H1 (cell line): ENCODE measurements around the gene INSM1. TPM values are rescaled to one million over a fixed set of nuclear protein-coding genes. Genes with fewer than 3 reads are reported as not detected.

Experiments used
- HDAC2 ChIP-seq, 2 experiments: fragments of 300-600 bp in 1 of 2; sonication (generic) in 1 of 2; IDR thresholded peaks; 2 replicates each; pipeline ENCODE4 v1.6.1; 2011 to 2012; ENCODE audit warnings: low read depth in 2 of 2, low read length in 2 of 2, mild to moderate bottlenecking in 2 of 2, moderate library complexity in 2 of 2, borderline replicate concordance in 1 of 2, inconsistent platforms in 1 of 2
- RBBP5 ChIP-seq: IDR thresholded peaks from 2 replicates; pipeline ENCODE4 v1.7.1; 2012; ENCODE audit warnings: low read depth, mild to moderate bottlenecking, inconsistent platforms, low read length, moderate library complexity, borderline replicate concordance
- TBP ChIP-seq: IDR thresholded peaks from 2 replicates; pipeline ENCODE4 v1.6.1; 2011; ENCODE audit warnings: low read depth, low read length, improper control_type of control experiment
- TCF12 ChIP-seq: IDR thresholded peaks from 2 replicates; pipeline ENCODE4 v1.6.1; 2011; ENCODE audit warnings: low read depth, mild to moderate bottlenecking, low read length
- YY1 ChIP-seq: IDR thresholded peaks from 2 replicates; pipeline ENCODE4 v1.6.1; 2011; ENCODE audit warnings: low read depth, mild to moderate bottlenecking, low read length
- polyA plus RNA-seq, 7 experiments: library from polyadenylated mRNA; depleted of rRNA in 3 of 7; stranded (reverse) in 5 of 7; unstranded in 2 of 7; fragments of >200 nt in 5 of 7; fragments of 200-250 nt in 2 of 7; gene quantifications; 1 replicate in 5 of 7; 2 replicates in 1 of 7; 4 replicates in 1 of 7; pipeline versions ENCODE4 v1.2.1 to v1.2.3, GENCODE V29; 2011 to 2013; ENCODE audit warnings: missing spikeins in 2 of 7, mixed read lengths in 2 of 7
- total RNA-seq: library from RNA; stranded (reverse); fragmentation: NEBNext Ultra II Directional; extraction: Animal tissue kit (Norgen Biotek cat#: 25700); gene quantifications from 2 replicates; pipeline ENCODE4 v1.2.1, GENCODE V29; 2021

Gene INSM1
- total and polyA plus RNA-seq, 2 of the 8 experiments (the other 6 are each of a cell fraction or from before 2014, with no cell fraction given), result 0.86 to 2.5 TPM

DNA sequence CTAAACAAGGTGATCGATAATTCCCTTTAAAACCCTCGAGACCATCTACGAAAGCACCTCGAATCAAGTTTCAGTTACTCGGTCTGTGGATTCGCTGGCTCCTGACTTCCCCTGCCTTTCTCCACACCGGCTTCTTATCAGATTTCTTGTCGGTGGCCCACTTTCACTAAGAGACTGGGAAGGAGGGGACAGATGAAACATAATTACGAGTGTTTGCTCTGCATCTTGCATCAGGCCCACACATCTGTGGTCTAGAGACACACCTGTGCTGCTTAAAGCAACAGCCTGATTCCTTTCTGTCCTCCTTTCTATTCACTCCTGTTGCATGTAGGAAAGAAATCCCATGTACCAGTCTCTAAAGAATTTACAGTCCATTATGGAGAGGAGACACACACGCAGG lies 37.7 kb downstream of the INSM1 start (continued):
- TF ChIP-seq HDAC2 (IDR thresholded peaks at IDR 0.05; ENCODE audit: borderline replicate concordance in 1 of 2, low read depth in 2 of 2, low read length in 2 of 2), result no peak
- no peak for TF ChIP-seq TBP
- TF ChIP-seq TCF12, result no peak
- TF ChIP-seq YY1, result no peak
- TF ChIP-seq RBBP5, result no peak
